Activated CD8-positive, alpha-beta T cell treated with anti-CD3 and anti-CD28 coated beads for 36 hours (primary cell): ENCODE data around the gene SBNO2. TPM values are rescaled to one million over a fixed set of nuclear protein-coding genes. Genes with fewer than 3 reads are reported as not detected.
"Not testable (repeated sequence)": the region's sequence is repeated elsewhere in the genome, so short reads cannot be mapped to it uniquely, and the experiment has no call there.

Experiments
- ATAC-seq: fragments of 200-7000 bp; cut with Tn5 transposase; one replicate; pipeline ENCODE4 v1.10.0; 2021; ENCODE audit warnings: mild to moderate bottlenecking, moderate library complexity
- CTCF ChIA-PET: fragments of 350-600 bp; sonication (Branson Sonifier 250); formaldehyde crosslinking; loops from one replicate; lab custom pipeline; 2021; ENCODE audit warnings: antibody characterized with exemption; lab: Charles Lee
- POLR2A ChIA-PET: fragments of 350-600 bp; sonication (Branson Sonifier 250); formaldehyde crosslinking; loops from one replicate; lab custom pipeline; 2021; ENCODE audit warnings: antibody characterized with exemption; lab: Charles Lee
- DNase-seq: peaks from one replicate; pipeline ENCODE4 v3.0.0-alpha.2; 2020
- H3K27ac Mint-ChIP-seq: one replicate; pipeline ENCODE4 v1.8.0; 2021; ENCODE audit warnings: mild to moderate bottlenecking, mixed read lengths
- H3K27me3 Mint-ChIP-seq: one replicate; pipeline ENCODE4 v1.8.0; 2021; ENCODE audit warnings: mixed read lengths
- H3K36me3 Mint-ChIP-seq: one replicate; pipeline ENCODE4 v1.8.0; 2021; ENCODE audit warnings: low read depth, mixed read lengths
- H3K4me1 Mint-ChIP-seq: one replicate; pipeline ENCODE4 v1.8.0; 2021; ENCODE audit warnings: low read depth, mixed read lengths
- H3K4me3 Mint-ChIP-seq: one replicate; pipeline ENCODE4 v1.8.0; 2021; ENCODE audit warnings: mild to moderate bottlenecking, moderate library complexity, mixed read lengths
- H3K9me3 Mint-ChIP-seq: one replicate; pipeline ENCODE4 v1.8.0; 2021; ENCODE audit warnings: mixed read lengths
- intact Hi-C: fragments of 100-400 bp; cut with micrococcal nuclease; formaldehyde crosslinking; loops from one replicate; pipeline ENCODE4 v1.10.0; 2022
- total RNA-seq, 2 experiments: library from RNA; stranded (reverse); gene quantifications; one replicate each; pipeline ENCODE4 v1.2.3, GENCODE V29; 2021
- TF ChIP-seq, protein P1 (sequence below): fragments of 200-600 bp; IDR thresholded peaks from one replicate; pipeline ENCODE4 v1.8.0; 2022; ENCODE audit warnings: antibody characterized with exemption, mild to moderate bottlenecking

SBNO2 gene
- total RNA-seq, 2 experiments from 2014 or later, result 41.7 to 42.0 TPM

DNA sequence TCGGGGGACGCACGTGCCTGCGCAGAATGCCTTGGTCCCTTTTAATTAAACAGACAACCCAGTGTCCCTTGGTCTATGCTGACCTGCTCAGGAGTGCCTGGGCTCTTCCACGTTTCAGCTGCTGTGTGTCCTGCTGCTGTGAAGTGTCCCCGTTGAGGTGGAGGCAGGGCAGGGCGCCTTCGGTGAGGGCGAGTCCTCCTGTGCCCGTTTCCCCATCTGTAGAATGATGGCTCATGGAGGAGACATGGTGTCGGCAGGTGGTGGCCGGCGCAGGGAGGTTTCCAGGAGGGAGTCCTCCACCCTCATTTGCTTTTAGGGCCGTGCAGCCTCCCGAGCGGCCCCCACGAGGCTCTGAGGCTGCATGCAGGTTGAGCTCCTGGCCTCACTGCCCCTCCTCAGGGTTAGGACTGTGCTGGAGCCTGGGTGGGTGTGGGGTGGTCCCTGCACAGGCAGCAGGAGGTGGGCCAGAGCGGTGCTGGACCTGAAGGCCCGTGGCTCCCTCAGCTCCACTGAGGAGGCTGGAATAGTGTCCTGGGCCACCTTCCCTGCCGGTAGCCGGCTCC, 40.3 kb upstream of the SBNO2 start:
- H3K27ac Mint-ChIP-seq, result peak overlapping the region; percentile 90
- H3K4me1 Mint-ChIP-seq, result peaks cover 26% of the 10 kb centered on the region
- intact Hi-C loops, result no loop called here
- no peak for ATAC-seq
- ChIA-PET CTCF (interaction anchor here (0.6 to 1.4 kb wide), 3 partner anchors 8 to 101 kb away, joined by 3 to 7 read pairs (median 4); no protein-coding TSS in a partner anchor), POLR2A (interaction anchor here (0.9 to 1.3 kb wide), 4 partner anchors 24 to 134 kb away, joined by 3 to 4 read pairs (median 3); no protein-coding TSS in a partner anchor)
- H3K27me3 Mint-ChIP-seq, result no peaks in the 10 kb centered on the region
- H3K9me3 Mint-ChIP-seq, result no peaks in the 10 kb centered on the region
- peaks cover 10% of the 10 kb centered on the region for H3K36me3 Mint-ChIP-seq
- H3K4me3 Mint-ChIP-seq, result no peak overlapping the region
- DNase-seq, result no peak
- TF ChIP-seq, protein P1, sequence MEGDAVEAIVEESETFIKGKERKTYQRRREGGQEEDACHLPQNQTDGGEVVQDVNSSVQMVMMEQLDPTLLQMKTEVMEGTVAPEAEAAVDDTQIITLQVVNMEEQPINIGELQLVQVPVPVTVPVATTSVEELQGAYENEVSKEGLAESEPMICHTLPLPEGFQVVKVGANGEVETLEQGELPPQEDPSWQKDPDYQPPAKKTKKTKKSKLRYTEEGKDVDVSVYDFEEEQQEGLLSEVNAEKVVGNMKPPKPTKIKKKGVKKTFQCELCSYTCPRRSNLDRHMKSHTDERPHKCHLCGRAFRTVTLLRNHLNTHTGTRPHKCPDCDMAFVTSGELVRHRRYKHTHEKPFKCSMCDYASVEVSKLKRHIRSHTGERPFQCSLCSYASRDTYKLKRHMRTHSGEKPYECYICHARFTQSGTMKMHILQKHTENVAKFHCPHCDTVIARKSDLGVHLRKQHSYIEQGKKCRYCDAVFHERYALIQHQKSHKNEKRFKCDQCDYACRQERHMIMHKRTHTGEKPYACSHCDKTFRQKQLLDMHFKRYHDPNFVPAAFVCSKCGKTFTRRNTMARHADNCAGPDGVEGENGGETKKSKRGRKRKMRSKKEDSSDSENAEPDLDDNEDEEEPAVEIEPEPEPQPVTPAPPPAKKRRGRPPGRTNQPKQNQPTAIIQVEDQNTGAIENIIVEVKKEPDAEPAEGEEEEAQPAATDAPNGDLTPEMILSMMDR, result no peak

DNA sequence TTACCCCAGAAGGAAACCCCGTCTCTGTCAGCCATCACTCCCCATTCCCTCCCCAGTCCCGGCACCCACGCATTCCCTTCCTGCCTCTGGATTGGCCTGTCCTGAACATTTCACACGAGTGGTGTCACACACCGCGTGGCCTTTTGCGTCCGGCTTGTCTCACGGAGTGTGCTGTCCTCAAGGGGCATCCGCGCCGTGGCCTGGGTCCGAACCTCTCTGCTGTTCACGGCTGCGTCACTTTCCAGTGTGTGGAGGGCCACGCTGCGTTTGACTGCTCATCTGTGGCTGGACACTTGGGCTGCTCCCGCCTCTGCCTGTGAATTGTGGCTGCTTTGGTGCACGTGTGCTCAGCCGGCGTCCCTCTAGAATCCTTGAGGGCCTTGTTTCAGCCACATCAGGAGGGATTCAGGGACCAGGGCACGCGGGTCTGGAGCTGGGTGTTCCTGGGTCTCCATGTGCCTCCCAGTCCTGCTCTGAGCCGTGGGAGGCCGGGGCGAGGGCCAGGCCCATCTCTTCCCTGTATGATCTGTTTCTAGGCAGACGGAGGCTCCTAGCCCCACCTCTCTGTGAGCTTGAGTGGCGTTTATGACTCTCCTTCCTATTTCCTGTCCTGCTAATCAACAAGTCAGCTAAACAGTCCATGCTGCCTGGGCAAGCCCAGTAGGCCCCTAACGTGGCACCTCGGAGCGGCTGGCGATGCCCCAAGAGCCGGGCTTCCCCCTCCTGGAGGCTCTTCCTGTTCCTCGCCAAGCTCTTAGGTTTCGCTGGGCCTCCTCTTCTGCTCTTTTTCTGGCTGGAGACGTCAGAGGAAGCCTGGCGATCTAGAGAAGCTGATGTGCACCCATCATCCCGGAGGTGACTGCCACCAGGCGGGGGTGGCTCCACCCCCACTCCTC, 39.6 kb upstream of the SBNO2 start:
- peak overlapping the region; percentile 46 for H3K4me3 Mint-ChIP-seq
- no peaks in the 10 kb centered on the region for H3K27me3 Mint-ChIP-seq
- intact Hi-C loops, result no loop called here
- peaks cover 10% of the 10 kb centered on the region for H3K36me3 Mint-ChIP-seq
- POLR2A ChIA-PET, result interaction anchor here (0.9 to 1.3 kb wide), 4 partner anchors 25 to 134 kb away, joined by 3 to 4 read pairs (median 3); no protein-coding TSS in a partner anchor
- TF ChIP-seq, protein P1, result no peak
- peak overlapping the region; percentile 90 for H3K27ac Mint-ChIP-seq
- CTCF ChIA-PET, result interaction anchor here (0.6 to 1.4 kb wide), 5 partner anchors 9 to 291 kb away, joined by 3 to 7 read pairs (median 3); no protein-coding TSS in a partner anchor
- DNase-seq, result peak; percentile 73
- no peaks in the 10 kb centered on the region for H3K9me3 Mint-ChIP-seq
- H3K4me1 Mint-ChIP-seq, result peaks cover 26% of the 10 kb centered on the region
- ATAC-seq, result peak; percentile 88

DNA sequence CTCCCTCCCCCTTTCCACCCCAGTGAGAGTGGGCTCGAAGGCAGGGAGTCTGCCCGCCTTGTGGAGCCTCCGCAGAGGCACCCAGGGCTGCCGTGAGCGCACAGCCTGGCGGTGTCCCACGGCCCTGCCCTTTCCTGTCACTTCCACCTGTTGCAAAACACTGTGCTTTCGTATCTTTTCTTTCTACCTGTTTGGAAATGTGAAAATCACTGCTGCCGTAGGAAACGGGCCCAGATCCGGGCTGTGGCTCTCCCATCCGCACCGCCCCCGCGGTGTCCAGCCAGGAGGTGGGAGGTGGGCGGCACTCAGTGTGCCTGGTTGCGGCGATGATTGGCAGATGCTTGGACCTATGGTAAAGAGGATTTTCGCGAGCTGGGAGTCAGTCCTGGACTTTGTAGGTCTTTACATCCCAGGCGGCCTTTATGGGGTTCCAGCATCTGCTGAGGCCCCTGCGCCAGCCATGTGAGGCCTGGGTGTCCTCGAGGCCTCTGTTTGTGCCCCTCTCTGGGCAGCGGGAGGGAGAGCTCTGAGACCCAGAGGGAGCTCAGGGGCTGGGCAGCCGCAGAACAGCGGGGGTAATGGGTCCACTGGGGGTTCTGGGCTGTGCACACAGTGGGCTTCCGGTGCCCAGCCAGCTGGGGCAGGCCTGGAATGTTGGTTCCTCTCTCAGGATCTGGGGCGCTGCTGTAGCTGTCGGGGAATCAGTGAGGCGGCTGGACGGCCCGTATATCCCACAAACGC, 37.6 kb upstream of the SBNO2 start:
- Mint-ChIP-seq H3K27me3 (no peaks in the 10 kb centered on the region), H3K4me3 (no peak overlapping the region), H3K4me1 (peaks cover 27% of the 10 kb centered on the region), H3K9me3 (no peaks in the 10 kb centered on the region), H3K27ac (no peak overlapping the region), H3K36me3 (peaks cover 19% of the 10 kb centered on the region)
- DNase-seq (no peak), ATAC-seq (no peak)
- intact Hi-C loops, result no loop called here
- TF ChIP-seq, protein P1, result no peak
- CTCF ChIA-PET, result interaction anchor here (1.2 to 1.7 kb wide), 3 partner anchors 17 to 33 kb away, joined by 3 to 5 read pairs (median 4); no protein-coding TSS in a partner anchor
- POLR2A ChIA-PET, result no interaction called here

DNA sequence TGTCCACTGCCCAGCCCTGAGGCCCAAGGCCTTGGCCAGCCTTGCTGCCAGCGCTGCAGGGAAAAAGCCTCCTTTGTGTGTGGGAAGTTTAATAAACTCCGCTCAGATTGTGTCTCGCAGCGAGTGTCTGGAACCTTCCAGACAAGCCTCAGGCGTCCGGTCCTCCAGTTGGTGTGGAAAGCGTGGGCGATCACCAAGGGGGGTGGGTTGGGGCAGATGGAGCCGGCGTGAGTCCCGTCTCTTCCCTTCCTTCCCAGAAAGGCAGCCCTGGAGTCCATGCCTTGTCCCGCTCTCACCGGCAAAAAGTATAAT, 36.1 kb upstream of the SBNO2 start:
- H3K27me3 Mint-ChIP-seq, result no peaks in the 10 kb centered on the region
- no peak for DNase-seq
- CTCF ChIA-PET, result interaction anchor here (0.9 kb wide), 2 partner anchors 13 to 34 kb away, joined by 3 read pairs; no protein-coding TSS in a partner anchor
- peaks cover 19% of the 10 kb centered on the region for H3K36me3 Mint-ChIP-seq
- ATAC-seq, result no peak
- H3K4me3 Mint-ChIP-seq, result no peak overlapping the region
- intact Hi-C loops, result no loop called here
- peaks cover 24% of the 10 kb centered on the region for H3K4me1 Mint-ChIP-seq
- H3K27ac Mint-ChIP-seq, result no peak overlapping the region
- TF ChIP-seq, protein P1, result no peak
- POLR2A ChIA-PET, result interaction anchor here (0.7 to 1.7 kb wide), 2 partner anchors 11 to 26 kb away, joined by 4 read pairs; no protein-coding TSS in a partner anchor
- H3K9me3 Mint-ChIP-seq, result no peaks in the 10 kb centered on the region

DNA sequence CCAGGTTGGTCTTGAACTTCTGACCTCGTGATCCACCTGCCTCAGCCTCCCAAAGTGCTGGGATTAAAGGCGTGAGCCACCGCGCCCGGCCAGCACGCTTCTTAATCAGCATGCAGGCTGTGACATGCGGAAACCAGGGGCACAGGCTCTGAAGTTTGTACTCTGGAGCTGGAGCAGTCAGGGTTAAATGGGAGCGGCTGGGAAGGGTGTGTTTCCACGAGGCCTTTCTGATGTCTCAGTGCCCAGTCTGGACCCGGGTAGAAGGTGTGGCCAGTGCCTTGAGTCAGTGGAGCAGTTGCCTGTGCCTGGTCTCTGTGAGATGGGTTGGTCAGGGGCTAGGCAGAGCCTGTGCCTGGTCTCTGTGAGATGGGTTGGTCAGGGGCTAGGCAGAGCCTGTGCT, 34.8 kb upstream of the SBNO2 start:
- ATAC-seq, CTCF ChIA-PET, H3K9me3 Mint-ChIP-seq, H3K27me3 Mint-ChIP-seq, intact Hi-C loops, DNase-seq, H3K27ac Mint-ChIP-seq: not testable (repeated sequence)
- Mint-ChIP-seq H3K36me3 (peaks cover 19% of the 10 kb centered on the region), H3K4me1 (peaks cover 23% of the 10 kb centered on the region), H3K4me3 (peak overlapping the region; percentile 24)
- POLR2A ChIA-PET, result interaction anchor here (1.7 kb wide), 1 partner anchor 12 kb away, joined by 4 read pairs; no protein-coding TSS in a partner anchor
